HG02938 (cell line): ENCODE measurements around the gene ASIC2.
"Not testable (repeated sequence)": the region's sequence is repeated elsewhere in the genome, so short reads cannot be mapped to it uniquely, and the experiment has no call there.

Experiments used
- ATAC-seq: cut with Tn5 transposase; IDR thresholded peaks from one replicate; pipeline ENCODE4 v1.9.1; 2021; ENCODE audit warnings: mild to moderate bottlenecking, moderate library complexity; ENCODE audit not compliant: unreplicated experiment

The ASIC2 gene

GRCh38 chr17:32992321-32993033, 300.6 kb downstream of the ASIC2 start:
- no peak for ATAC-seq

- ATAC-seq = no peak
Observed at GRCh38 chr17:32988481-32989101, 304.5 kb downstream of the ASIC2 start.

- ATAC-seq = not testable (repeated sequence)
Observed at GRCh38 chr17:32987868-32988267, 305.2 kb downstream of the ASIC2 start.

GRCh38 chr17:32987453-32987805, 305.7 kb downstream of the ASIC2 start:
- not testable (repeated sequence) for ATAC-seq

- ATAC-seq = no peak
Observed at GRCh38 chr17:32985050-32985756, 307.9 kb downstream of the ASIC2 start.

GRCh38 chr17:32981611-32982010, 311.5 kb downstream of the ASIC2 start:
- ATAC-seq = not testable (repeated sequence)

GRCh38 chr17:32980230-32980629, 312.9 kb downstream of the ASIC2 start:
- ATAC-seq = no peak

- ATAC-seq = no peak
Observed at GRCh38 chr17:32976605-32977004, 316.5 kb downstream of the ASIC2 start.

- no peak for ATAC-seq
Observed at GRCh38 chr17:32976131-32976530, 317.0 kb downstream of the ASIC2 start.

GRCh38 chr17:32971171-32971570, 321.9 kb downstream of the ASIC2 start:
- ATAC-seq = no peak

- no peak for ATAC-seq
Observed at GRCh38 chr17:32970281-32970680, 322.8 kb downstream of the ASIC2 start.

GRCh38 chr17:32969231-32969630, 323.9 kb downstream of the ASIC2 start:
- not testable (repeated sequence) for ATAC-seq

GRCh38 chr17:32964541-32964940, 328.6 kb downstream of the ASIC2 start:
- no peak for ATAC-seq
